Stimulated activated CD8-positive, alpha-beta memory T cell treated with anti-CD3 and anti-CD28 coated beads, Interleukin-7, amount 100 ng/mL, for 4 hours (primary cell): Measurements from ENCODE around the gene DEDD.
"Not testable (repeated sequence)": the region's sequence is repeated elsewhere in the genome, so short reads cannot be mapped to it uniquely, and the experiment has no call there.

Source experiments
- DNase-seq, 2 donors: peaks; one replicate each; pipeline ENCODE4 v3.0.0-alpha.2; 2020; ENCODE audit warnings: low read depth in 2 of 2

DEDD gene

GRCh38 chr1:161127649-161128048, 4.8 kb downstream of the DEDD start:
- no peak for DNase-seq

- DNase-seq: no peak
Measured at GRCh38 chr1:161122967-161123366, 9.5 kb downstream of the DEDD start.

- DNase-seq: no peak
Measured at GRCh38 chr1:161121834-161122233, 10.6 kb downstream of the DEDD start.

DNA sequence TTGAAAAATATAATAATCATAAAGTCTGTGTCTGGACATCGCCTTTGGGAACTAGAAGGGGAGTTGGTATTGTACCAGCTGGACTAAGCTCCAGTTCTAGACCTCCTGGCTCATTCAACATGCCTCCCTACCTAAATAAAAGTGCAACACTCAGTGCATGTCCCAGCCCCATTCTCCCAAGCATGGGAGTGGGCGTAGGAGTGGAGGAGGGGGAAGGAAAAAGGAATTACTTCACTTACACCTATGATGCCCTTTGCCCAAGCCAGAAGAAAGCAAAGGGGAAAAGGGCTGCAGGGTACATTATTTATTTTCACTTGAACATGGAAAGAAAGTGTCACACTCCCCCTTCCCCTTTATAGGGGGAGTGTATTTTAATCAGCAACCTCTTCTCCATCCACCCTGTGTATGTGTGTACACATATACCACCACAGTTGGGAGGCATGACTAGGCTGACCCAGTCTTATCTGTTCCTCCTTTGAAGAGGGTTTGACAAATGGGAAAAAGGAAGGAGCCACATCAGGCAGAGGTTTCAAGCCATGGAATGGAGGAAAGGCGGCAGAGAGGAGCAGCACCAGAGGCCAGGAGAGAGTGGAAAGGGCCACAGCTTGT, 11.3 kb downstream of the DEDD start:
- DNase-seq: no peak

DNA sequence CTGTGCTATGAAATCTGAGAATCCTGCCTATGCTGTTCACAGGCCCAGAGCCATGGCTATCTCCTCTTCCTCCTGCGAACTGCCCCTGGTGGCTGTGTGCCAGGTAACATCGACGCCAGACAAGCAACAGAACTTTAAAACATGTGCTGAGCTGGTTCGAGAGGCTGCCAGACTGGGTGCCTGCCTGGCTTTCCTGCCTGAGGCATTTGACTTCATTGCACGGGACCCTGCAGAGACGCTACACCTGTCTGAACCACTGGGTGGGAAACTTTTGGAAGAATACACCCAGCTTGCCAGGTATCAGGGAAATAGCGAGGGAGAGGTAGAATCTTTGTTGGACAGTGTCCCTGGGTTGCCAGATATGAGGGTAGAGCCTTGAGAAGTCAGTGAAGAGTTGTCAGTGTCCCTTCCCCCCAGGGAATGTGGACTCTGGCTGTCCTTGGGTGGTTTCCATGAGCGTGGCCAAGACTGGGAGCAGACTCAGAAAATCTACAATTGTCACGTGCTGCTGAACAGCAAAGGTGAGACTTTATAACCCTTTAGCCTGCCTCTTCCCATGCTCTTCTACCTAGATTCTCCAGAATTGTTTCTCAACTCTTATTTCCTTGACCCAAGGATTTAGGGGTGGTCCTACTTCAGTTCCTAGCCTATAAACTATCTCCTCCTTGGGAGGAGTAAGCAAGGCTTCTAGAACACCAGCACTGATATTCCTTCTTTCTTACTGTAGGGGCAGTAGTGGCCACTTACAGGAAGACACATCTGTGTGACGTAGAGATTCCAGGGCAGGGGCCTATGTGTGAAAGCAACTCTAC, 13.2 kb downstream of the DEDD start:
- peak; percentile 48 to 63 for DNase-seq

DNA sequence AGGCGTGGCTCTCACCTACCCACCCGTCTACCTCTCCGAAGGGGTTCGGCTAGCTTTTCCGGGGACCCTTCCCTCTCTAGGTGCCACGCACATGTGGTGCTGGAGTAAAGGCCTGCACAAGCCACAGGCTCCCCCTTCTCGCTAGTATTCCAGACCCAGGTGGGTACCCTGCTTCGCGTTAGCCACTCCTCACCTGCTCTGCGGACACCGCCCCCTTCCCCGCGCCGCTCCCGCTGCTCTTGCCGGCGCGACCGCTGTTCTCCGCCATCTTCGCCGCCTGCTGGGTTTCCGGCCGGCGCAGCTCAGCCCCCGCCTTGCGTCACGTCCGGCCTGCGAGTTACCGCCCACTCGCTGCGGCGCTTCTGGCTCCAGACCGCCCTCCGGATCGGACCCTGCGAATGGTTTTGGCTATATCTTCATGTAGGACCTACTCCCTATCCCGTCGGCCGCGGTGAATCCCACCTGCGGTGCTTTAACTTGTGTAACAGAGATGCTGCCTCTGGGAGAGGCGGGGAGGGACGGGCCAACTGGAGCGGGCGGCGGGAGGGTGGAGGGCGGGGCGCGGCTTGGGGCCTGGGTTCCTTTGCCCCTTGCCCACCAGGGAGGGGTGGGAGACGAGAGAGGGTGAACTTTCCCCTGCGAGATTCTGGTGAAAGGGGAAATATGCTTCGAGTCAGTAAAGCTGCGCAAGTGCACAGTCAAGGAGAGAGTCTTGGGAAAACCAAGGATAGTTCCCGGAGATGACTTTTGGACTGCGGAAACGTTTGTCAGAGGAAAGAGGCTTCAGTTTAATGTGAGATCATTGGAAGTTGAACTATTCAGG, 14.5 kb downstream of the DEDD start, which contains the start of the genes NIT1 and PFDN2:
NIT1 (plus strand) TSS at position 347 of the 823 bp plus-strand sequence; CDS start at position 419, 72 bp downstream.
PFDN2 (minus strand) TSS at position 279 of the 823 bp plus-strand sequence; CDS start at position 268, 11 bp downstream.
- peak; percentile 71 to 83 for DNase-seq

- DNase-seq: not testable (repeated sequence)
Measured at GRCh38 chr1:161115961-161116360, 16.5 kb downstream of the DEDD start.

GRCh38 chr1:161115132-161115711, 17.2 kb downstream of the DEDD start:
- peak in 1 of 2 donors; percentile 34 for DNase-seq

- no peak for DNase-seq
Measured at GRCh38 chr1:161114556-161114955, 17.9 kb downstream of the DEDD start.

GRCh38 chr1:161113915-161114314, 18.6 kb downstream of the DEDD start:
- DNase-seq: no peak

- no peak for DNase-seq
Measured at GRCh38 chr1:161111527-161111926, 20.9 kb downstream of the DEDD start.

GRCh38 chr1:161111117-161111516, 21.4 kb downstream of the DEDD start:
- no peak for DNase-seq

- no peak for DNase-seq
Measured at GRCh38 chr1:161106431-161106830, 26.0 kb downstream of the DEDD start.

DNA sequence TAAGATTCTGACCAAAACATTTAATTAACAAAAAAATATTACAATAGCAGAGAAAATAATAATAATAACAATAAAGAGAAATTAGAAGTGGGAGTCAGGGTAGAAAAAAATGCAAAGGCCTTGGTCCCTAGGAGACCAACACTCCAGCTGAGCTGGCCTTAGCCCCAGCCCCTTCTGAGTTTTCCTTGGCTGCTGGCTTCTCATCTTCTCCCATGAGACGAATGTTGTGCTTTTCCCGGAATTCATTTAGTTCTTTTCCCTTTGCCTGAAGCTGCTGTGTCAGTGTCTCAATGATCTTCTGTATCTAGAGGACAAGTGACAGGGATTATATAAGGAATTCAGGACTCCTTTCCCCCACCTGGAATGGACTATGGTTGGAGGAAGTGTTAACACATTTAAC, 31.9 kb downstream of the DEDD start:
- DNase-seq: no peak

- DNase-seq: no peak
Measured at GRCh38 chr1:161099090-161099802, 33.2 kb downstream of the DEDD start.

DNA sequence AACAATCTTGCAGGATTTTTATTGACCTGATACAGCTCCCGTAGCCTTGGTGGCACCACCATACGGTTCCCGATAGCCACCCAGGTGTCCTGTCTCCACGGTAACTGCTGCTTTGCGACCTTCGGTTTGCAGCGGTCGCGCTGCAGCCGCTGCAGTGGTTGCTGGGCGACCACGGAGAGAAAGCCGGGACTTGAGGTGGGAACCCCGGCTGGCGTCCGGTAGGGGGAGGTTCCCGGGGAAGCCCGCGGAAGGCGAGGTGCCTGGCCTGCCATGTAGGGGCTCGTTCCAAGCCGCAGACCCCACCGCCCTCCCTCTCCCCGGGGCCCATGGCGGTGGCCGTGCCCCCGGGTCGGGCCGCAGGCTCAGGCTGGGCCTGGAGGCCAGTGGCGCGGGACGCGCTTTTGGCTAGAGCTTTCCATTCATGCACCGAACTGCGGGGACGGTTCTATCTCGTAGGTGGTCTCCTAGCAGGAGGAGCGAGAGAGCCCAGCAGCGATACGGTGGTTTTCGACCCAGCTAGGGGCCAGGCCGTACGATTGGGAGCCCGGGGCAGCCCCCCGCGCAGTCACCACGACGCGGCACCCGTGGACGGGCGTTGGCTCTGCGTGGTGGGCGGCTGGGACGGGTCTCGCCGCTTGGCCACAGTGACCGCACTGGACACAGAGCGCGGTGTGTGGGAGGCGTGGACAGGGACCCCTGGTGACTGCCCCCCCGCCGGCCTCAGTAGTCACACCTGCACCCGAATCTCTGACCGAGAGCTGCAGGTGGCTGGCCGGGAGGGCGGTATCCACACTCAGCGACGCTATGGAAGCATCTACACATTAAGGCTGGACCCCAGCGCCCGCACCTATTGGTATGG, 34.0 kb downstream of the DEDD start, which contains the start of gene KLHDC9:
KLHDC9 (plus strand) TSS at position 152 of the 859 bp plus-strand sequence; CDS start at position 327, 175 bp downstream.
- DNase-seq: peak; percentile 26 to 60

- DNase-seq: no peak
Measured at GRCh38 chr1:161096530-161096929, 35.9 kb downstream of the DEDD start.

DNA sequence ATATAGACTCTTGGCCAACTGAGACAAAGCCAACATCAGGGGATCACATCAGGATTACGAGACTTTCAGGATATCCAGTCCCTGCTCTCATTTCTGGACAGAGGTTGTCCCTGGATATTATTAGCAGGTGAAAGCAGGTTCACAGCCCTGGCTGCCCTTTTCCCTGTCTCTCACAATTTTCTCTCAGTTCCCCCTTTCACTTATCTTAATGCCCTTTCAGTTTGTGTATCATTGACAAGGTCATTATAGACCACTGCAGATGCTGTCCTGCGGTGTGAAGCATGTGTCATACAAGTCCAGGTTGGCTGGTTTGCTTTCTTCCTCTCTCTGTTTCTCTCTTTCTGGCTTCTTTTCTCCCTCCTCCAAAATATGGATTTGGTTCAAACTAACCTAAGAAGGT, 36.5 kb downstream of the DEDD start:
- DNase-seq: no peak

DNA sequence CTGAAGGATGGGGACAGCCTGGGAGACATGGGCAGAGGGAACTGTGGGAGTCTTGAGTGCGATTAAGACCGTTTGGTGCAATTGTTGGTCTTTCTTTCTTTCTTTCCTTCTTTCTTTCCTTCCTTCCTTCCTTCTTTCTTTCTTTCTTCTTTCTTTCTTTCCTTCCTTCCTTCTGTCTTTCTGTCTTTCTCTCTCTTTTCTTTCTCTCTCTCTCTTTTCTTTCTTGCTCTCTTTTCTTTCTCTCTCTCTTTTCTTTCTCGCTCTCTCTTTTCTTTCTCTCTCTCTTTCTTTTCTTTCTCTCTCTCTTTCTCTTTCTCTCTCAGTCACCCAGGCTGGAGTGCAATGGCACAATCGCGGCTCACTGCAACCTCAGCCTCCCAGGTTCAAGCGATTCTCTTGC, 37.2 kb downstream of the DEDD start:
- no peak for DNase-seq

GRCh38 chr1:161094481-161094880, 38.0 kb downstream of the DEDD start:
- no peak for DNase-seq
